ENCODE data around the gene SCUBE3.

- TF ChIP-seq POLR2A (IDR thresholded peaks at IDR 0.05; ENCODE audit: low read depth, low read length) (no peak), TAF1 (IDR thresholded peaks at IDR 0.05; ENCODE audit: low read depth, low read length) (no peak)
Observed at GRCh38 chr6:35291491-35291890, 77.7 kb downstream of the SCUBE3 start.

All from GM12891 (cell line).